CD4-positive, alpha-beta T cell treated with Interleukin-4 for 1 hour (primary cell): Measurements from ENCODE around the gene TNFAIP2.
A peak's percentile ranks its signal among the peaks of the same experiment; 100 is the strongest.
"Not testable (repeated sequence)": the region's sequence is repeated elsewhere in the genome, so short reads cannot be mapped to it uniquely, and the experiment has no call there.

ENCODE experiments used
- DNase-seq, 2 donors: peaks; one replicate each; pipeline ENCODE4 v3.0.0-alpha.2; 2020 to 2022

Gene TNFAIP2

GRCh38 chr14:103157969-103158368 is 34.7 kb downstream of the TNFAIP2 start:
- no peak for DNase-seq

- DNase-seq, result no peak
Measured at GRCh38 chr14:103158688-103159087, 35.4 kb downstream of the TNFAIP2 start.

- DNase-seq, result no peak
Measured at GRCh38 chr14:103160321-103161053, 37.2 kb downstream of the TNFAIP2 start.

- DNase-seq, result no peak
Measured at GRCh38 chr14:103161054-103161397, 37.8 kb downstream of the TNFAIP2 start.

GRCh38 chr14:103163199-103163598 is 39.9 kb downstream of the TNFAIP2 start:
- no peak for DNase-seq

GRCh38 chr14:103164006-103164405 is 40.7 kb downstream of the TNFAIP2 start:
- no peak for DNase-seq

- no peak for DNase-seq
Measured at GRCh38 chr14:103164779-103165178, 41.5 kb downstream of the TNFAIP2 start.

GRCh38 chr14:103165323-103165722 is 42.1 kb downstream of the TNFAIP2 start:
- DNase-seq, result no peak

- no peak for DNase-seq
Measured at GRCh38 chr14:103169954-103170353, 46.7 kb downstream of the TNFAIP2 start.

- not testable (repeated sequence) for DNase-seq
Measured at GRCh38 chr14:103171206-103171605, 47.9 kb downstream of the TNFAIP2 start.

- no peak for DNase-seq
Measured at GRCh38 chr14:103172921-103173320, 49.7 kb downstream of the TNFAIP2 start.

- DNase-seq, result not testable (repeated sequence)
Measured at GRCh38 chr14:103173887-103174286, 50.6 kb downstream of the TNFAIP2 start.

- not testable (repeated sequence) for DNase-seq
Measured at GRCh38 chr14:103176176-103176575, 52.9 kb downstream of the TNFAIP2 start.

- DNase-seq, result no peak
Measured at GRCh38 chr14:103177376-103177775, 54.1 kb downstream of the TNFAIP2 start.

- no peak for DNase-seq
Measured at GRCh38 chr14:103178521-103178920, 55.3 kb downstream of the TNFAIP2 start.

GRCh38 chr14:103179094-103179493 is 55.8 kb downstream of the TNFAIP2 start:
- DNase-seq, result no peak

- DNase-seq, result no peak
Measured at GRCh38 chr14:103180331-103180730, 57.1 kb downstream of the TNFAIP2 start.

GRCh38 chr14:103184046-103184445 is 60.8 kb downstream of the TNFAIP2 start:
- no peak for DNase-seq

GRCh38 chr14:103185051-103186029 is 62.1 kb downstream of the TNFAIP2 start:
- DNase-seq, result peak in 1 of 2 donors; percentile 21

GRCh38 chr14:103186241-103186822 is 63.1 kb downstream of the TNFAIP2 start:
- no peak for DNase-seq
